ENCODE results near the gene ADAM10.
"Not testable (repeated sequence)": the region's sequence is repeated elsewhere in the genome, so short reads cannot be mapped to it uniquely, and the experiment has no call there.

ADAM10 gene

GRCh38 chr15:58606577-58607080 lies 142.9 kb downstream of the ADAM10 start:
- no peak for DNase-seq (ENCODE audit: low spot score)

- DNase-seq (ENCODE audit: low spot score): no peak
Observed at GRCh38 chr15:58605931-58606530, 143.5 kb downstream of the ADAM10 start.

- DNase-seq (ENCODE audit: low spot score): no peak
Observed at GRCh38 chr15:58604455-58604923, 145.0 kb downstream of the ADAM10 start.

GRCh38 chr15:58603927-58604326 lies 145.6 kb downstream of the ADAM10 start:
- DNase-seq (ENCODE audit: low spot score): not testable (repeated sequence)

GRCh38 chr15:58602823-58603222 lies 146.7 kb downstream of the ADAM10 start:
- DNase-seq (ENCODE audit: low spot score): no peak

GRCh38 chr15:58598829-58599210 lies 150.7 kb downstream of the ADAM10 start:
- no peak for DNase-seq (ENCODE audit: low spot score)

- no peak for DNase-seq (ENCODE audit: low spot score)
Observed at GRCh38 chr15:58597943-58598828, 151.3 kb downstream of the ADAM10 start.

GRCh38 chr15:58595516-58596263 lies 153.8 kb downstream of the ADAM10 start:
- DNase-seq (ENCODE audit: low spot score): no peak

GRCh38 chr15:58594898-58595297 lies 154.6 kb downstream of the ADAM10 start:
- DNase-seq (ENCODE audit: low spot score): no peak

- DNase-seq (ENCODE audit: low spot score): no peak
Observed at GRCh38 chr15:58593870-58594269, 155.6 kb downstream of the ADAM10 start.

GRCh38 chr15:58590926-58591325 lies 158.6 kb downstream of the ADAM10 start:
- no peak for DNase-seq (ENCODE audit: low spot score)

GRCh38 chr15:58590236-58590635 lies 159.3 kb downstream of the ADAM10 start:
- DNase-seq (ENCODE audit: low spot score): no peak

- DNase-seq (ENCODE audit: low spot score): no peak
Observed at GRCh38 chr15:58589047-58589446, 160.5 kb downstream of the ADAM10 start.

- no peak for DNase-seq (ENCODE audit: low spot score)
Observed at GRCh38 chr15:58588096-58588495, 161.4 kb downstream of the ADAM10 start.

GRCh38 chr15:58587486-58587885 lies 162.0 kb downstream of the ADAM10 start:
- no peak for DNase-seq (ENCODE audit: low spot score)

- no peak for DNase-seq (ENCODE audit: low spot score)
Observed at GRCh38 chr15:58585693-58586443, 163.6 kb downstream of the ADAM10 start.

GRCh38 chr15:58584789-58585461 lies 164.6 kb downstream of the ADAM10 start:
- DNase-seq (ENCODE audit: low spot score): no peak

- DNase-seq (ENCODE audit: low spot score): no peak
Observed at GRCh38 chr15:58583171-58583908, 166.2 kb downstream of the ADAM10 start.

- no peak for DNase-seq (ENCODE audit: low spot score)
Observed at GRCh38 chr15:58582160-58582559, 167.3 kb downstream of the ADAM10 start.

GRCh38 chr15:58576657-58577056 lies 172.8 kb downstream of the ADAM10 start:
- no peak for DNase-seq (ENCODE audit: low spot score)

Measured in left forelimb (tissue), 1 donor.